IMR-90 (cell line): ENCODE measurements around the gene STXBP2. TPM values are rescaled to one million over a fixed set of nuclear protein-coding genes. Genes with fewer than 3 reads are reported as not detected.

ENCODE experiments used
- ATAC-seq: fragments of 200-7000 bp; cut with Tn5 transposase; 2 replicates; pipeline ENCODE4 v1.9.1; 2020; ENCODE audit warnings: low read depth, mild to moderate bottlenecking, moderate library complexity
- BruUV-seq: library from RNA; stranded (reverse); fragments of 400-500 nt; replicated peaks from 2 replicates; lab custom pipeline; 2021; lab: Mats Ljungman, UMichigan
- CTCF ChIA-PET: fragments of 300-600 bp; formaldehyde crosslinking; extraction: SDS; loops from one replicate; lab custom pipeline; 2021; ENCODE audit warnings: antibody characterized with exemption; lab: Yijun Ruan, JAX
- POLR2A ChIA-PET: fragments of 300-600 bp; sonication (Branson Sonifier 250); formaldehyde crosslinking; loops from one replicate; lab custom pipeline; 2022; ENCODE audit warnings: antibody characterized with exemption; ENCODE audit not compliant: unreplicated experiment; lab: Charles Lee
- DNase-seq: peaks from one replicate; pipeline ENCODE4 v3.0.0; 2013
- H2AFZ ChIP-seq: replicated peaks from 2 replicates; pipeline ENCODE3; 2013; ENCODE audit warnings: low read length, mild to moderate bottlenecking; ENCODE audit not compliant: poor library complexity
- H2AK5ac ChIP-seq: 2 replicates; pipeline ENCODE4 v1.6.1; 2013; ENCODE audit warnings: low read depth, low read length, inconsistent platforms
- H2AK9ac ChIP-seq: replicated peaks from 2 replicates; pipeline ENCODE3; 2013; ENCODE audit warnings: mild to moderate bottlenecking, low read depth, low read length, moderate library complexity; ENCODE audit not compliant: poor library complexity
- H2BK120ac ChIP-seq: 2 replicates; pipeline ENCODE4 v1.6.1; 2013; ENCODE audit warnings: low read depth, low read length, inconsistent platforms
- H2BK15ac ChIP-seq: 3 replicates; pipeline ENCODE4 v1.6.1; 2013; ENCODE audit warnings: low read depth, low read length, inconsistent platforms
- H2BK20ac ChIP-seq: 2 replicates; pipeline ENCODE4 v1.6.1; 2013; ENCODE audit warnings: low read depth, mild to moderate bottlenecking, inconsistent platforms, low read length, moderate library complexity
- H2BK5ac ChIP-seq: 2 replicates; pipeline ENCODE4 v1.6.1; 2013; ENCODE audit warnings: mild to moderate bottlenecking, low read depth, low read length, inconsistent platforms; ENCODE audit not compliant: poor library complexity, severe bottlenecking
- H3K14ac ChIP-seq: replicated peaks from 2 replicates; pipeline ENCODE4 v1.6.1; 2013; ENCODE audit warnings: low read depth, low read length, inconsistent platforms
- H3K18ac ChIP-seq: 2 replicates; pipeline ENCODE4 v1.6.1; 2013; ENCODE audit warnings: low read depth, low read length, control low read depth
- H3K23ac ChIP-seq: 2 replicates; pipeline ENCODE4 v1.6.1; 2013; ENCODE audit warnings: low read depth, low read length, inconsistent platforms
- H3K27ac ChIP-seq: 2 replicates; pipeline ENCODE4 v1.5.1; 2013; ENCODE audit warnings: mild to moderate bottlenecking, control low read depth, low read length; ENCODE audit not compliant: insufficient read depth
- H3K27me3 ChIP-seq: 2 replicates; pipeline ENCODE4 v1.6.1; 2013; ENCODE audit warnings: low read length; ENCODE audit not compliant: control insufficient read depth, insufficient read depth
- H3K36me3 ChIP-seq: 2 replicates; pipeline ENCODE4 v1.6.1; 2013; ENCODE audit warnings: low read length, mixed read lengths; ENCODE audit not compliant: control insufficient read depth, insufficient read depth
- H3K4ac ChIP-seq: 2 replicates; pipeline ENCODE4 v1.6.1; 2013; ENCODE audit warnings: low read depth, low read length, inconsistent platforms
- H3K4me1 ChIP-seq: 2 replicates; pipeline ENCODE4 v1.6.1; 2013; ENCODE audit warnings: low read length, mixed read lengths; ENCODE audit not compliant: control insufficient read depth, insufficient read depth
- H3K4me2 ChIP-seq: 2 replicates; pipeline ENCODE4 v1.6.1; 2013; ENCODE audit warnings: low read depth, mild to moderate bottlenecking, control low read depth, low read length, moderate library complexity
- H3K4me3 ChIP-seq: 2 replicates; pipeline ENCODE4 v1.5.1; 2013; ENCODE audit warnings: low read depth, mild to moderate bottlenecking, control low read depth, low read length, moderate library complexity; ENCODE audit not compliant: insufficient read depth
- H3K56ac ChIP-seq: 2 replicates; pipeline ENCODE4 v1.6.1; 2013; ENCODE audit warnings: low read length, inconsistent platforms; ENCODE audit not compliant: insufficient read depth; ENCODE audit errors: extremely low read depth
- H3K79me1 ChIP-seq, 2 experiments: 2 replicates each; pipeline ENCODE4 v1.6.1; 2013; ENCODE audit warnings: low read length in 2 of 2, inconsistent platforms in 1 of 2, low read depth in 1 of 2
- H3K9ac ChIP-seq: 2 replicates; pipeline ENCODE4 v1.6.1; 2013; ENCODE audit warnings: low read depth, low read length, control low read depth
- H3K9me1 ChIP-seq: 2 replicates; pipeline ENCODE4 v1.6.1; 2013; ENCODE audit warnings: low read length, inconsistent platforms; ENCODE audit not compliant: insufficient read depth
- H3K9me3 ChIP-seq: 2 replicates; pipeline ENCODE4 v1.6.1; 2013; ENCODE audit warnings: low read length; ENCODE audit not compliant: control insufficient read depth, insufficient read depth
- H4K20me1 ChIP-seq: 2 replicates; pipeline ENCODE4 v1.6.1; 2013; ENCODE audit warnings: low read length, inconsistent platforms; ENCODE audit not compliant: insufficient read depth
- H4K5ac ChIP-seq: 2 replicates; pipeline ENCODE4 v1.6.1; 2013; ENCODE audit warnings: mild to moderate bottlenecking, low read depth, low read length, control low read depth
- H4K8ac ChIP-seq, 2 experiments: 2 replicates each; pipeline ENCODE4 v1.6.1; 2013; ENCODE audit warnings: low read depth in 2 of 2, low read length in 2 of 2, control low read depth in 1 of 2, inconsistent platforms in 1 of 2
- H4K91ac ChIP-seq: 2 replicates; pipeline ENCODE4 v1.6.1; 2013; ENCODE audit warnings: low read depth, low read length, inconsistent platforms; ENCODE audit not compliant: insufficient read depth
- CEBPB ChIP-seq: IDR thresholded peaks from 2 replicates; pipeline ENCODE4 v1.6.1; 2012; ENCODE audit warnings: low read depth, low read length, improper control_type of control experiment
- CHD1 ChIP-seq: IDR thresholded peaks from 2 replicates; pipeline ENCODE4 v1.6.1; 2012; ENCODE audit warnings: low read depth, low read length, improper control_type of control experiment
- MAZ ChIP-seq: IDR thresholded peaks from 2 replicates; pipeline ENCODE4 v1.6.1; 2012; ENCODE audit warnings: low read depth, mild to moderate bottlenecking, low read length, improper control_type of control experiment, moderate library complexity, borderline replicate concordance
- MXI1 ChIP-seq: IDR thresholded peaks from 2 replicates; pipeline ENCODE4 v1.6.1; 2012; ENCODE audit warnings: low read depth, mild to moderate bottlenecking, low read length, moderate library complexity, borderline replicate concordance
- SMC3 ChIP-seq: fragments of 150-350 bp; IDR thresholded peaks from 2 replicates; pipeline ENCODE4 v1.6.1; 2016; ENCODE audit warnings: low read depth, mild to moderate bottlenecking, antibody characterized with exemption, low read length, moderate library complexity
- WGBS, 2 experiments: methylation state at CpG; one replicate each; pipeline versions ENCODE4 v1.1.5 to v1.1.7; 2013; ENCODE audit warnings: missing lambda C conversion rate in 2 of 2; ENCODE audit not compliant: insufficient read length in 1 of 2; ENCODE audit errors: extremely low coverage in 2 of 2; 5-methylcytosine and 5-hydroxymethylcytosine counted together
- dilution Hi-C: fragments of 300-500 bp; cut with HindIII; formaldehyde crosslinking; loops from one replicate; pipeline ENCODE4 v1.14.3; 2018; ENCODE audit warnings: low sequenced_read_pairs; ENCODE audit not compliant: unreplicated experiment
- in situ Hi-C: fragments of 300-500 bp; cut with MboI; formaldehyde crosslinking; loops from 3 replicates; pipeline ENCODE4 v1.14.3; 2019; ENCODE audit warnings: low sequenced_read_pairs, inconsistent platforms, mixed read lengths
- intact Hi-C: fragments of 100-400 bp; cut with micrococcal nuclease; formaldehyde crosslinking; loops from 2 replicates; pipeline ENCODE4 v1.10.0; 2022
- polyA plus RNA-seq, 3 experiments: library from polyadenylated mRNA; depleted of rRNA; stranded (reverse); fragments of >200 nt; gene quantifications; 2 replicates each; pipeline ENCODE4 v1.2.3, GENCODE V29; 2012; ENCODE audit warnings: low replicate concordance in 1 of 3
- total RNA-seq: library from RNA; depleted of rRNA; stranded (reverse); fragments of >200 nt; gene quantifications from 2 replicates; pipeline ENCODE4 v1.2.3, GENCODE V29; 2012
- TF ChIP-seq, protein P1 (sequence below): conservative IDR thresholded peaks from 2 replicates; pipeline ENCODE4 v1.5.1; 2012; ENCODE audit warnings: mild to moderate bottlenecking, low read depth, low read length, improper control_type of control experiment

The STXBP2 gene
- total and polyA plus RNA-seq, 2 of the 4 experiments (the other 2 are of a cell fraction), result 3.9 to 12.6 TPM

DNA sequence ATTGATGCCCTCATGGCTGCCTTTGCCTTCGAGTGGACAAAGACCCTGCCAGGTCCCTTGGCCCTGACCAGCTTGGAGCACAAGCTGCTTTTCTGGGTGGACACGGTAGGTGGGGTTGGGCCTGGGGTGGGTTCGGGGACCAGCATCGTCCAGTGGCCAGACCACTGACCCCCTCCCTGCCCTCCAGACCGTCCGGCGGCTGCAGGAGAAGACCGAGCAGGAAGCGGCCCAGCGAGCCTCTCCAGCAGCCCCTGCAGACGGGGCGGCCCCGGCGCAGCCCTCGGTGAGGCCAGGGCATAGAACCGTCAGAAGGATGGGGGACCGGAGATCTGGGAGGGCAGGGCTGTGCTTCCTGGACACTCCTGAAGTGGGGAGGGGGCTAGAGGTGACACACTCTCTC is 30.6 kb upstream of the STXBP2 start:
- H2BK5ac ChIP-seq, result no peak overlapping the region
- H3K4me3 ChIP-seq, result no peak overlapping the region
- no peak overlapping the region for H3K56ac ChIP-seq
- ATAC-seq, result no peak
- H3K23ac ChIP-seq, result no peak overlapping the region
- no peak overlapping the region for H4K91ac ChIP-seq
- H3K14ac ChIP-seq, result no peak overlapping the region
- no peak overlapping the region for H2BK15ac ChIP-seq
- no peak overlapping the region for H2AFZ ChIP-seq
- H3K18ac ChIP-seq, result no peak overlapping the region
- H3K9ac ChIP-seq, result no peak overlapping the region
- ChIA-PET CTCF (no interaction called here), POLR2A (no interaction called here)
- no peak overlapping the region for H2AK9ac ChIP-seq
- H3K9me3 ChIP-seq, result no peaks in the 10 kb centered on the region
- H4K5ac ChIP-seq, result no peak overlapping the region
- H3K36me3 ChIP-seq, result no peaks in the 10 kb centered on the region
- no TSS peak for BruUV-seq
- no peak for DNase-seq
- H3K79me1 ChIP-seq, result no peaks in the 10 kb centered on the region
- H2AK5ac ChIP-seq, result no peak overlapping the region
- H4K20me1 ChIP-seq, result no peaks in the 10 kb centered on the region
- H3K27ac ChIP-seq, result no peak overlapping the region
- intact Hi-C loops (no loop called here), in situ Hi-C loops (no loop called here), dilution Hi-C loops (no loop called here)
- no peak overlapping the region for H4K8ac ChIP-seq
- no peak for TF ChIP-seq SMC3
- no peak for TF ChIP-seq CEBPB
- TF ChIP-seq MXI1, result no peak
- TF ChIP-seq MAZ, result no peak
- no peak for TF ChIP-seq CHD1
- TF ChIP-seq, protein P1, sequence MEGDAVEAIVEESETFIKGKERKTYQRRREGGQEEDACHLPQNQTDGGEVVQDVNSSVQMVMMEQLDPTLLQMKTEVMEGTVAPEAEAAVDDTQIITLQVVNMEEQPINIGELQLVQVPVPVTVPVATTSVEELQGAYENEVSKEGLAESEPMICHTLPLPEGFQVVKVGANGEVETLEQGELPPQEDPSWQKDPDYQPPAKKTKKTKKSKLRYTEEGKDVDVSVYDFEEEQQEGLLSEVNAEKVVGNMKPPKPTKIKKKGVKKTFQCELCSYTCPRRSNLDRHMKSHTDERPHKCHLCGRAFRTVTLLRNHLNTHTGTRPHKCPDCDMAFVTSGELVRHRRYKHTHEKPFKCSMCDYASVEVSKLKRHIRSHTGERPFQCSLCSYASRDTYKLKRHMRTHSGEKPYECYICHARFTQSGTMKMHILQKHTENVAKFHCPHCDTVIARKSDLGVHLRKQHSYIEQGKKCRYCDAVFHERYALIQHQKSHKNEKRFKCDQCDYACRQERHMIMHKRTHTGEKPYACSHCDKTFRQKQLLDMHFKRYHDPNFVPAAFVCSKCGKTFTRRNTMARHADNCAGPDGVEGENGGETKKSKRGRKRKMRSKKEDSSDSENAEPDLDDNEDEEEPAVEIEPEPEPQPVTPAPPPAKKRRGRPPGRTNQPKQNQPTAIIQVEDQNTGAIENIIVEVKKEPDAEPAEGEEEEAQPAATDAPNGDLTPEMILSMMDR, result no peak
- peaks cover 4% of the 10 kb centered on the region; the same call in 1 of the 2 replicates for H3K27me3 ChIP-seq
- H2BK20ac ChIP-seq, result no peak overlapping the region
- H3K4ac ChIP-seq, result no peak overlapping the region
- no peaks in the 10 kb centered on the region for H3K9me1 ChIP-seq
- H3K4me1 ChIP-seq, result no peaks in the 10 kb centered on the region
- WGBS, 2 experiments, result 73% methylated on average over 3 of the region's 17 CpGs; no CpG with 5 or more reads in 1 of the 2 experiments
- no peak overlapping the region for H3K4me2 ChIP-seq
- no peak overlapping the region for H2BK120ac ChIP-seq
